Hepatocyte (in vitro differentiated cells): ENCODE results near the gene THBS2. TPM values are rescaled to one million over a fixed set of nuclear protein-coding genes. Genes with fewer than 3 reads are reported as not detected.

Source experiments
- DNase-seq: peaks from one replicate; pipeline ENCODE4 v3.0.0-alpha.2; 2016; ENCODE audit warnings: low spot score
- H2AFZ ChIP-seq: fragments of 200-600 bp; sonication (generic); 2 replicates; pipeline ENCODE4 v1.6.0; 2016; ENCODE audit warnings: antibody characterized with exemption, mild to moderate bottlenecking
- H3K27ac ChIP-seq: fragments of 200-600 bp; sonication (generic); 2 replicates; pipeline ENCODE4 v1.5.1; 2016; ENCODE audit warnings: mild to moderate bottlenecking
- H3K27me3 ChIP-seq: fragments of 200-600 bp; sonication (generic); 2 replicates; pipeline ENCODE4 v1.6.1; 2016
- H3K36me3 ChIP-seq: fragments of 200-600 bp; sonication (generic); replicated peaks from 2 replicates; pipeline ENCODE4 v1.5.1; 2016; ENCODE audit warnings: low read depth; ENCODE audit not compliant: insufficient read depth
- H3K4me1 ChIP-seq: fragments of 200-600 bp; sonication (generic); 2 replicates; pipeline ENCODE4 v1.5.1; 2016; ENCODE audit warnings: mild to moderate bottlenecking, moderate library complexity; ENCODE audit not compliant: insufficient read depth
- H3K4me2 ChIP-seq: fragments of 200-600 bp; sonication (generic); 2 replicates; pipeline ENCODE4 v1.6.0; 2016
- H3K4me3 ChIP-seq: fragments of 200-600 bp; sonication (generic); 2 replicates; pipeline ENCODE4 v1.5.1; 2016; ENCODE audit warnings: mild to moderate bottlenecking
- H3K79me2 ChIP-seq: fragments of 200-600 bp; sonication (generic); 2 replicates; pipeline ENCODE4 v1.6.0; 2017; ENCODE audit warnings: mild to moderate bottlenecking
- H3K9me2 ChIP-seq: fragments of 200-600 bp; sonication (generic); replicated peaks from 2 replicates; pipeline ENCODE4 v1.6.0; 2017; ENCODE audit warnings: mild to moderate bottlenecking; ENCODE audit not compliant: insufficient read depth
- H3K9me3 ChIP-seq: fragments of 200-600 bp; sonication (generic); 2 replicates; pipeline ENCODE4 v1.5.1; 2016; ENCODE audit warnings: low read depth, mild to moderate bottlenecking
- H4K20me1 ChIP-seq: fragments of 200-600 bp; sonication (generic); 2 replicates; pipeline ENCODE4 v1.6.0; 2016; ENCODE audit warnings: mild to moderate bottlenecking; ENCODE audit not compliant: insufficient read depth, poor library complexity, severe bottlenecking
- EZH2 ChIP-seq: fragments of 200-600 bp; sonication (generic); IDR thresholded peaks from 2 replicates; pipeline ENCODE4 v1.6.1; 2016; ENCODE audit warnings: antibody characterized with exemption, mild to moderate bottlenecking, borderline replicate concordance
- EZH2phosphoT487 ChIP-seq: fragments of 200-600 bp; sonication (generic); IDR thresholded peaks from one replicate; pipeline ENCODE4 v1.6.1; 2018; ENCODE audit warnings: antibody characterized with exemption, mild to moderate bottlenecking, low read depth, moderate library complexity; ENCODE audit not compliant: unreplicated experiment, severe bottlenecking
- WGBS: methylation state at CpG from one replicate; pipeline ENCODE4 v1.1.6; 2016; ENCODE audit warnings: low lambda C conversion rate; ENCODE audit errors: missing lambda C conversion rate; 5-methylcytosine and 5-hydroxymethylcytosine counted together
- polyA plus RNA-seq: library from polyadenylated mRNA; unstranded; fragments of >200 nt; fragmentation: Nextera tagmentation; extraction: Ambion mirVana; gene quantifications from 2 replicates; pipeline ENCODE4 v1.2.1, GENCODE V29; 2016
- total RNA-seq: library from RNA; depleted of rRNA; stranded (reverse); fragments of >200 nt; gene quantifications from 2 replicates; pipeline ENCODE4 v1.2.3, GENCODE V29; 2014
- TF ChIP-seq, protein P1 (sequence below): fragments of 200-600 bp; sonication (generic); IDR thresholded peaks from 2 replicates; pipeline ENCODE4 v1.5.1; 2016; ENCODE audit warnings: antibody characterized with exemption, mild to moderate bottlenecking; ENCODE audit not compliant: poor library complexity

Gene THBS2
- total and polyA plus RNA-seq, 2 experiments from 2014 or later: 3.9 to 5.5 TPM

DNA sequence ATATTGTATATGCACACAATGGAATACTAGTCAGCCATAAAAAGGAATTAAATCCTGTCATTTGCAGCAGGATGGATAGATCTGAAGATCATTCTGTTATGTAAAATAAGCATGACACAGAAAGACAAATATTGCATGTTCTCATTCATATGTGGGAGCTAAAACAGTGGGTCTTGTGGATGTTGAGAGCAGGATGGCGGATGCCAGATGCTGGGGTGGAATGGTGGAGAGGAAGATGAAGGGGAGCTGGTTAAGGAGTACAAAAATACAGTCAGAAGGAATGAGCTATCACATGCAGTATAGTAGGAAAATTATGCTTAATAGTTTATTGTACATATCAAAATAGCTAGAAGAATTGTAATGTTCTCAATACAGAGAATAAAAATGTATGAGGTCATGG is 41.8 kb downstream of the THBS2 start:
- H2AFZ ChIP-seq: no peak overlapping the region
- H3K79me2 ChIP-seq: no peaks in the 10 kb centered on the region
- no peak overlapping the region for H3K4me2 ChIP-seq
- no peaks in the 10 kb centered on the region for H4K20me1 ChIP-seq
- no peaks in the 10 kb centered on the region for H3K36me3 ChIP-seq
- TF ChIP-seq EZH2phosphoT487 (no peak), EZH2 (no peak)
- TF ChIP-seq, protein P1, sequence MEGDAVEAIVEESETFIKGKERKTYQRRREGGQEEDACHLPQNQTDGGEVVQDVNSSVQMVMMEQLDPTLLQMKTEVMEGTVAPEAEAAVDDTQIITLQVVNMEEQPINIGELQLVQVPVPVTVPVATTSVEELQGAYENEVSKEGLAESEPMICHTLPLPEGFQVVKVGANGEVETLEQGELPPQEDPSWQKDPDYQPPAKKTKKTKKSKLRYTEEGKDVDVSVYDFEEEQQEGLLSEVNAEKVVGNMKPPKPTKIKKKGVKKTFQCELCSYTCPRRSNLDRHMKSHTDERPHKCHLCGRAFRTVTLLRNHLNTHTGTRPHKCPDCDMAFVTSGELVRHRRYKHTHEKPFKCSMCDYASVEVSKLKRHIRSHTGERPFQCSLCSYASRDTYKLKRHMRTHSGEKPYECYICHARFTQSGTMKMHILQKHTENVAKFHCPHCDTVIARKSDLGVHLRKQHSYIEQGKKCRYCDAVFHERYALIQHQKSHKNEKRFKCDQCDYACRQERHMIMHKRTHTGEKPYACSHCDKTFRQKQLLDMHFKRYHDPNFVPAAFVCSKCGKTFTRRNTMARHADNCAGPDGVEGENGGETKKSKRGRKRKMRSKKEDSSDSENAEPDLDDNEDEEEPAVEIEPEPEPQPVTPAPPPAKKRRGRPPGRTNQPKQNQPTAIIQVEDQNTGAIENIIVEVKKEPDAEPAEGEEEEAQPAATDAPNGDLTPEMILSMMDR: no peak
- no peaks in the 10 kb centered on the region for H3K9me3 ChIP-seq
- WGBS: 93% methylated on average over 1 of the region's 1 CpG
- H3K27ac ChIP-seq: no peak overlapping the region
- no peak overlapping the region for H3K4me3 ChIP-seq
- H3K9me2 ChIP-seq: no peaks in the 10 kb centered on the region
- H3K4me1 ChIP-seq: peaks cover 6% of the 10 kb centered on the region
- no peak for DNase-seq
- no peaks in the 10 kb centered on the region for H3K27me3 ChIP-seq

DNA sequence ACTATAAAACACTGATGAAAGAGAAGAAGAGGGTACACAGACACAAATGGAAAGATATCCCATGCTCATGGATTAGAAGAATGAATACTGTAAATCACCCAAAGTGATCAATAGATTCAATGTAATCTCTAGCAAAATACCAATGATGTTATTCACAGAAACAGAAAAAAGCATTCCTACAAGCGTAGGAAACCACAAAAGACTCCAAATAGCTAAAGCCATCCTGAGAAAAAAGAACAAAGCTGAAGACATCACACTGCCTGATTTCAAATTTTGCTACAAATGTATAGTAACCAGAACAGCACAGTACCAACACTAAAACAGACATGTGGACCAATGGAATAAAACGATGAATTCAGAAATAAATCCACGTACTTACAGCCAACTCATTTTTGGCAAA is 43.0 kb downstream of the THBS2 start:
- Histone ChIP-seq H3K9me2 (no peaks in the 10 kb centered on the region), H3K36me3 (no peaks in the 10 kb centered on the region), H2AFZ (no peak overlapping the region), H3K4me2 (no peak overlapping the region), H3K27ac (no peak overlapping the region), H3K79me2 (no peaks in the 10 kb centered on the region), H3K9me3 (no peaks in the 10 kb centered on the region), H4K20me1 (no peaks in the 10 kb centered on the region), H3K27me3 (no peaks in the 10 kb centered on the region), H3K4me1 (peaks cover 6% of the 10 kb centered on the region), H3K4me3 (no peak overlapping the region)
- WGBS: 96% methylated on average over 3 of the region's 3 CpGs
- no peak for TF ChIP-seq EZH2phosphoT487
- no peak for TF ChIP-seq EZH2
- TF ChIP-seq, protein P1: no peak
- DNase-seq: no peak

DNA sequence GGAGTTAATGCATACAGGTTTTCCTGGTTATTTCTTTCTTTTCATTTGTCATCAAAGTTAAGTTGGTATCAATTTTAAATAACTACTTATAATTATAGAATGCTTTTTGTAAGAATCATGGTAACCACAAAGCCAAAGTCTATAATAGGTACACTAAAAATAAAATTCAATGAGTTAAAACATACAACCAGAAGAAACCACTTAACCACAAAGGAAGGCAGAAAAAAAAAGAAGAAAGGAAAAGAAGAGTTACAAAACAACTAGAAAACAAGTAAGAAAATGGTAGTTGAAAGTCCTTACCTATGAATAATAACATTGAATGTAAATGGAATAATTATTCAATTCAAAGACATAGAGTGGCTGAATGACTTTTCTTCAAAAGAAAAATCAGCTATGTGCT is 45.6 kb downstream of the THBS2 start:
- H4K20me1 ChIP-seq: no peaks in the 10 kb centered on the region

DNA sequence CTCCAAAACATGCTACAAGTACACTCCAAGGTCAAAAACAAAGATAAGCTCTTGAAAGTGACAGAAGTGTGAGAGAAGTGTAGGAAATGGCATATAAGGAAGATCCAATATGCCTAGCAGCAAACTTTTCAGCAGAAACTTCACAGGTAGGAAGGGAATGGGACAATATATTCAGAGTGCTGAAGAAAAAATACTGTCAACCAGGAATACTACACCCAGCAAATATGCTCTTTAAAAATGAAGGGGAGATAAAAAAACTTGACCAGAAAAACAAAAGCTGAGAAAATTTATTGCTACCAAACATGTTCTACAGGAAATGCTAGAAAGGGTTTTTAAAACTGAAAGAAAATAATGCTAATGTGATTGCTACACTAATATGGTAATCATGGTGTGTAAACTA is 46.2 kb downstream of the THBS2 start:
- Histone ChIP-seq H3K27ac (no peak overlapping the region), H3K36me3 (no peaks in the 10 kb centered on the region), H3K9me2 (no peaks in the 10 kb centered on the region), H3K79me2 (no peaks in the 10 kb centered on the region), H3K27me3 (no peaks in the 10 kb centered on the region), H3K4me2 (no peak overlapping the region), H3K9me3 (no peaks in the 10 kb centered on the region), H2AFZ (no peak overlapping the region), H4K20me1 (no peaks in the 10 kb centered on the region), H3K4me3 (no peak overlapping the region), H3K4me1 (no peaks in the 10 kb centered on the region)
- TF ChIP-seq, protein P1: no peak
- TF ChIP-seq EZH2 (no peak), EZH2phosphoT487 (no peak)
- no peak for DNase-seq

More for the DNA sequence above, 45.6 kb downstream of the THBS2 start:
- H3K27me3 ChIP-seq: no peaks in the 10 kb centered on the region
- H3K9me2 ChIP-seq: no peaks in the 10 kb centered on the region
- no peaks in the 10 kb centered on the region for H3K4me1 ChIP-seq
- no peaks in the 10 kb centered on the region for H3K36me3 ChIP-seq
- no peak overlapping the region for H3K4me3 ChIP-seq
- no peak overlapping the region for H2AFZ ChIP-seq
- H3K79me2 ChIP-seq: no peaks in the 10 kb centered on the region
- TF ChIP-seq EZH2: no peak
- no peak for TF ChIP-seq EZH2phosphoT487
- H3K27ac ChIP-seq: no peak overlapping the region
- no peak overlapping the region for H3K4me2 ChIP-seq
- no peaks in the 10 kb centered on the region for H3K9me3 ChIP-seq
- DNase-seq: no peak
